ENCODE measurements around the gene MAPKAPK2.

DNA sequence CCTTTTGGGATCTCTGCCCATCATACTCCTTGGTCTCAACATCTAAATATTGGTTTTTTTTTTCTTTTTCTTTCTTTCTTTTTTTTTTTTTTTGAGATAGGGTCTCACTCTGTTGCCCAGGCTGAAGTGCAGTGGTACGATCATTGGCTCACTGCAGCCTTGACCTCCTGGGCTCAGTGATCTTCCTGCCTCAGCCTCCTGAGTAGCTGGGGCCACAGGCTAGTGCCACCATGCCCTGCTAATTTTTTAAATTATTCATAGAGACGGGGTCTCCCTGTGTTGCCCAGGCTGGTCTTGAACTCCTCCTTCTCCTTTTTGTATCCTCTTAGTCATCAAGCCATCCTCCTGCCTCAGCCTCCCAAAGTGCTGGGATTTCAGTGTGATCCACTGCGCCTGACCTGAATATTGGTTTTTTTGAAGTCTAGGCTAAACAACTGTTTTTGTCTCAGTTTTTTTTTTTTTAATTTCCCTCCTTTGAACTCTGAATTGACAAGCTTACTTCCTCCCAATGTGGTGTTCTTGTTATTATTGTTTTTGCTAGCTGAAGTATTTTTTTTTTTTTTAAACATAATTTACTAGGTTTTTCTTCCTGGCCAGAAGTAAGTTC, 30.9 kb downstream of the MAPKAPK2 start:
- TF ChIP-seq, protein P1, sequence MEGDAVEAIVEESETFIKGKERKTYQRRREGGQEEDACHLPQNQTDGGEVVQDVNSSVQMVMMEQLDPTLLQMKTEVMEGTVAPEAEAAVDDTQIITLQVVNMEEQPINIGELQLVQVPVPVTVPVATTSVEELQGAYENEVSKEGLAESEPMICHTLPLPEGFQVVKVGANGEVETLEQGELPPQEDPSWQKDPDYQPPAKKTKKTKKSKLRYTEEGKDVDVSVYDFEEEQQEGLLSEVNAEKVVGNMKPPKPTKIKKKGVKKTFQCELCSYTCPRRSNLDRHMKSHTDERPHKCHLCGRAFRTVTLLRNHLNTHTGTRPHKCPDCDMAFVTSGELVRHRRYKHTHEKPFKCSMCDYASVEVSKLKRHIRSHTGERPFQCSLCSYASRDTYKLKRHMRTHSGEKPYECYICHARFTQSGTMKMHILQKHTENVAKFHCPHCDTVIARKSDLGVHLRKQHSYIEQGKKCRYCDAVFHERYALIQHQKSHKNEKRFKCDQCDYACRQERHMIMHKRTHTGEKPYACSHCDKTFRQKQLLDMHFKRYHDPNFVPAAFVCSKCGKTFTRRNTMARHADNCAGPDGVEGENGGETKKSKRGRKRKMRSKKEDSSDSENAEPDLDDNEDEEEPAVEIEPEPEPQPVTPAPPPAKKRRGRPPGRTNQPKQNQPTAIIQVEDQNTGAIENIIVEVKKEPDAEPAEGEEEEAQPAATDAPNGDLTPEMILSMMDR (IDR thresholded peaks at IDR 0.05) = no peak
- TF ChIP-seq EZH2 (IDR thresholded peaks at IDR 0.05) = no peak
